Measurements from ENCODE around the gene PARVA.

DNA sequence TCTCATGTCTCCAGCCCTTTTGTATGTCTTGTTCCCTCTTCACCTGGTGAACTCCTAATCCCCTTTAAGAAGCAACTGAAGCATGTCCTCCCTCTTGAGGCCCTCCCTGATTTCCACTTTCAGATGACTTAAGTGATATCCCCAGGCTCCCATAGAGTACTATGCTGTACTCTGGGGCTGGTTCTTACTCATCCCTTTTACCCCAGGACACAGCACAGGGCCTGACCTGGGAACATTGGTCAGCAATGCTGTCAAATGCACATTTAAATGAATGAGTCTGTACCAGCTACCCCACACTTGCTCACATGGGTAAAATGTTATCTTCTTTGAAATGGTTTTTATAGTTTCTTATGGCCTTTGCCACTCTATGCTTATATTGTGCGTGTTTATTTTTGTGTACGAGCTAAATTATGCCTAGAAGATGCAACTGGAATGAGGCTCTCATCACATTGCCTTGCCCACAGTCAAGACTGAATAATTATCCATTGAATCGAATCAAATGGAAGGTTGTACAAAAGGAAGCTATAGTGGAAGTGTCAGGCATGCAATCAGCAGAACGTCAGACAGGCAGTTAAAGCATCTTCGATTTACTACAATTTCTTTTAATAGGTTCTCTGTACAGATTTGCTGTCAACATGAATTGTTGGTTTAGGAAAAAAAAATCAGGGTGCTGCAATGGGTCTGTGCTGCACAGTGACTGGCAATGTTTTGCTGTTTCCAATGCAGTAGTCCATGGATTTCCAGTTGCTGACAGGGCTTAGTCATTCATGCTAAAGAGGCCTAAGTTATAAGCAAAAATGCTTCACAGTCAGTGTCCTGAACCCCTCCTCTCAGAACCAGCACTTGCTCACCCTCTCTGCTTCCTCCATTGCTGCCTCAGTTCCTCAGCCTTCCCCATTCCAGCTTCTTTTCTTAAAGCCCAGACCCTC, 79.5 kb downstream of the PARVA start:
- TF ChIP-seq, protein P1, sequence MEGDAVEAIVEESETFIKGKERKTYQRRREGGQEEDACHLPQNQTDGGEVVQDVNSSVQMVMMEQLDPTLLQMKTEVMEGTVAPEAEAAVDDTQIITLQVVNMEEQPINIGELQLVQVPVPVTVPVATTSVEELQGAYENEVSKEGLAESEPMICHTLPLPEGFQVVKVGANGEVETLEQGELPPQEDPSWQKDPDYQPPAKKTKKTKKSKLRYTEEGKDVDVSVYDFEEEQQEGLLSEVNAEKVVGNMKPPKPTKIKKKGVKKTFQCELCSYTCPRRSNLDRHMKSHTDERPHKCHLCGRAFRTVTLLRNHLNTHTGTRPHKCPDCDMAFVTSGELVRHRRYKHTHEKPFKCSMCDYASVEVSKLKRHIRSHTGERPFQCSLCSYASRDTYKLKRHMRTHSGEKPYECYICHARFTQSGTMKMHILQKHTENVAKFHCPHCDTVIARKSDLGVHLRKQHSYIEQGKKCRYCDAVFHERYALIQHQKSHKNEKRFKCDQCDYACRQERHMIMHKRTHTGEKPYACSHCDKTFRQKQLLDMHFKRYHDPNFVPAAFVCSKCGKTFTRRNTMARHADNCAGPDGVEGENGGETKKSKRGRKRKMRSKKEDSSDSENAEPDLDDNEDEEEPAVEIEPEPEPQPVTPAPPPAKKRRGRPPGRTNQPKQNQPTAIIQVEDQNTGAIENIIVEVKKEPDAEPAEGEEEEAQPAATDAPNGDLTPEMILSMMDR (IDR thresholded peaks at IDR 0.05) = no peak
- TF ChIP-seq POLR2A (IDR thresholded peaks at IDR 0.05) = no peak

Measured in lower leg skin (tissue), 3 donors.